SKM-1 (cell line): Measurements from ENCODE around the gene RHOT2.

Experiments used
- DNase-seq: peaks from one replicate; lab custom pipeline; 2025; ENCODE audit not compliant: unreplicated experiment; lab: John Stamatoyannopoulos, UW

Gene RHOT2

GRCh38 chr16:695355-696089, 27.6 kb downstream of the RHOT2 start:
- DNase-seq: no peak

- no peak for DNase-seq
Measured at GRCh38 chr16:698911-699671, 31.2 kb downstream of the RHOT2 start.

GRCh38 chr16:700684-701584, 33.0 kb downstream of the RHOT2 start:
- DNase-seq: no peak

GRCh38 chr16:702341-702740, 34.4 kb downstream of the RHOT2 start:
- no peak for DNase-seq

- DNase-seq: no peak
Measured at GRCh38 chr16:703406-703805, 35.5 kb downstream of the RHOT2 start.

GRCh38 chr16:704047-704446, 36.1 kb downstream of the RHOT2 start:
- no peak for DNase-seq

GRCh38 chr16:704552-705380, 36.8 kb downstream of the RHOT2 start:
- DNase-seq: no peak

- no peak for DNase-seq
Measured at GRCh38 chr16:705431-706188, 37.7 kb downstream of the RHOT2 start, which contains the start of gene FBXL16. Gene FBXL16 (minus strand): TSS chr16:705801. CDS start chr16:697405, 8,396 bp downstream.

GRCh38 chr16:706189-707061, 38.5 kb downstream of the RHOT2 start:
- DNase-seq: no peak

- no peak for DNase-seq
Measured at GRCh38 chr16:707062-707538, 39.2 kb downstream of the RHOT2 start.

- no peak for DNase-seq
Measured at GRCh38 chr16:708019-708418, 40.1 kb downstream of the RHOT2 start.

- no peak for DNase-seq
Measured at GRCh38 chr16:708959-709358, 41.0 kb downstream of the RHOT2 start.

GRCh38 chr16:709566-710499, 41.9 kb downstream of the RHOT2 start:
- DNase-seq: no peak

- DNase-seq: no peak
Measured at GRCh38 chr16:710500-711075, 42.7 kb downstream of the RHOT2 start.

GRCh38 chr16:711084-711483, 43.2 kb downstream of the RHOT2 start:
- DNase-seq: no peak

- DNase-seq: peak; percentile 63
Measured at GRCh38 chr16:711548-712320, 43.8 kb downstream of the RHOT2 start.
